K562 (cell line): ENCODE results near the gene OR10A3. TPM values are rescaled to one million over a fixed set of nuclear protein-coding genes. Genes with fewer than 3 reads are reported as not detected.

Experiments used
- BACH1 ChIP-seq: fragments of 200-800 bp; sonication (Bioruptor generic); IDR thresholded peaks from 2 replicates; pipeline ENCODE4 v1.6.1; 2016; ENCODE audit warnings: missing genetic modification characterization, missing compliant biosample characterization
- BDP1 ChIP-seq: IDR thresholded peaks from 3 replicates; pipeline ENCODE4 v1.6.1; 2011; ENCODE audit not compliant: insufficient read length, insufficient read depth
- DLX4 ChIP-seq: fragments of 250-450 bp; sonication (Bioruptor Pico); IDR thresholded peaks from 2 replicates; pipeline ENCODE4 v1.6.1; 2021; ENCODE audit warnings: mild to moderate bottlenecking
- HNRNPH1 ChIP-seq: fragments of 200-400 bp; formaldehyde crosslinking; optimal IDR thresholded peaks from 2 replicates; pipeline ENCODE3; 2017; ENCODE audit warnings: low read depth, mild to moderate bottlenecking, low read length, moderate library complexity
- MGA ChIP-seq: fragments of 450-650 bp; IDR thresholded peaks from 2 replicates; pipeline ENCODE4 v1.6.1; 2016; ENCODE audit warnings: mild to moderate bottlenecking, moderate library complexity
- MTA3 ChIP-seq: fragments of 450-650 bp; formaldehyde crosslinking; IDR thresholded peaks from 2 replicates; pipeline ENCODE4 v1.6.1; 2017; ENCODE audit warnings: mild to moderate bottlenecking, borderline replicate concordance
- RBM22 ChIP-seq: fragments of 200-400 bp; formaldehyde crosslinking; IDR thresholded peaks from 2 replicates; pipeline ENCODE4 v1.6.1; 2018; ENCODE audit warnings: low read length, low read depth; ENCODE audit not compliant: poor library complexity, severe bottlenecking
- RNF2 ChIP-seq: sonication (generic); IDR thresholded peaks from 2 replicates; pipeline ENCODE4 v1.6.1; 2016
- SMARCE1 ChIP-seq: fragments of 450-650 bp; IDR thresholded peaks from 2 replicates; pipeline ENCODE4 v1.7.1; 2016; ENCODE audit warnings: mild to moderate bottlenecking
- XRCC4 ChIP-seq: IDR thresholded peaks from one replicate; pipeline ENCODE4 v1.6.1; 2011; ENCODE audit not compliant: insufficient read depth, insufficient read length; ENCODE audit errors: extremely low read depth
- ZEB2 ChIP-seq: fragments of 450-650 bp; IDR thresholded peaks from 2 replicates; pipeline ENCODE4 v1.6.1; 2016
- ZNF143 ChIP-seq: sonication (generic); formaldehyde crosslinking; IDR thresholded peaks from 2 replicates; pipeline ENCODE4 v1.9.0; 2022; ENCODE audit warnings: mild to moderate bottlenecking, missing genetic modification reagents
- ZNF165 ChIP-seq: fragments of 250-450 bp; sonication (Bioruptor Pico); IDR thresholded peaks from 2 replicates; pipeline ENCODE4 v1.4.0; 2020; ENCODE audit warnings: borderline replicate concordance
- ZNF766 ChIP-seq: fragments of 200-800 bp; sonication (Bioruptor generic); conservative IDR thresholded peaks from 2 replicates; pipeline ENCODE4 v1.6.1; 2016; ENCODE audit warnings: missing genetic modification characterization, missing compliant biosample characterization
- polyA plus RNA-seq, 8 experiments: library from polyadenylated mRNA; depleted of rRNA in 4 of 8; stranded (reverse) in 5 of 8; unstranded in 3 of 8; fragments of >200 nt; fragmentation: Nextera tagmentation in 2 of 8; fragmentation: Illumina TruSeq in 1 of 8; extraction: Ambion mirVana in 2 of 8; extraction: Trizol in 1 of 8; gene quantifications; 2 replicates each; pipeline versions ENCODE4 v1.2.1 to v1.2.3, GENCODE V29; 2011 to 2014; ENCODE audit warnings: inconsistent platforms in 1 of 8, missing spikeins in 1 of 8
- total RNA-seq, 7 experiments: library from RNA; depleted of rRNA in 6 of 7; stranded (reverse); fragments of >200 nt in 6 of 7; fragmentation: Illumina TruSeq in 2 of 7; extraction: Trizol in 2 of 7; gene quantifications; 2 replicates each; pipeline versions ENCODE4 v1.2.1 to v1.2.3, GENCODE V29; 2011 to 2021; ENCODE audit warnings: low replicate concordance in 1 of 7
- TF ChIP-seq, protein P1 (sequence below): sonication (generic); formaldehyde crosslinking; IDR thresholded peaks from 2 replicates; pipeline ENCODE4 v1.8.0; 2022; ENCODE audit warnings: mild to moderate bottlenecking, low read depth, missing genetic modification reagents

The OR10A3 gene
- total and polyA plus RNA-seq, 9 of the 15 experiments (the other 6 are each of a cell fraction or from before 2014, with no cell fraction given): not detected

- TF ChIP-seq MGA: no peak
- no peak for TF ChIP-seq ZNF143
- TF ChIP-seq BACH1: no peak
- no peak for TF ChIP-seq RNF2
- TF ChIP-seq, protein P1, sequence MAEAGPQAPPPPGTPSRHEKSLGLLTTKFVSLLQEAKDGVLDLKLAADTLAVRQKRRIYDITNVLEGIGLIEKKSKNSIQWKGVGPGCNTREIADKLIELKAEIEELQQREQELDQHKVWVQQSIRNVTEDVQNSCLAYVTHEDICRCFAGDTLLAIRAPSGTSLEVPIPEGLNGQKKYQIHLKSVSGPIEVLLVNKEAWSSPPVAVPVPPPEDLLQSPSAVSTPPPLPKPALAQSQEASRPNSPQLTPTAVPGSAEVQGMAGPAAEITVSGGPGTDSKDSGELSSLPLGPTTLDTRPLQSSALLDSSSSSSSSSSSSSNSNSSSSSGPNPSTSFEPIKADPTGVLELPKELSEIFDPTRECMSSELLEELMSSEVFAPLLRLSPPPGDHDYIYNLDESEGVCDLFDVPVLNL (CRISPR knock-in tag): no peak
- no peak for TF ChIP-seq ZEB2
- TF ChIP-seq HNRNPH1: no peak
- TF ChIP-seq MTA3: no peak
- no peak for TF ChIP-seq SMARCE1
- TF ChIP-seq DLX4 (CRISPR knock-in tag): no peak
- TF ChIP-seq BDP1: no peak
- TF ChIP-seq XRCC4: no peak
- TF ChIP-seq RBM22: no peak
- TF ChIP-seq ZNF165: no peak
- no peak for TF ChIP-seq ZNF766
Observed at GRCh38 chr11:7892059-7892699, 49.3 kb downstream of the OR10A3 start (continued).
